GM18858 (cell line): ENCODE results near the gene ZCCHC14.
"Not testable (repeated sequence)": the region's sequence is repeated elsewhere in the genome, so short reads cannot be mapped to it uniquely, and the experiment has no call there.

Source experiments
- ATAC-seq: cut with Tn5 transposase; IDR thresholded peaks from one replicate; pipeline ENCODE4 v1.9.1; 2021; ENCODE audit not compliant: unreplicated experiment

ZCCHC14 gene

DNA sequence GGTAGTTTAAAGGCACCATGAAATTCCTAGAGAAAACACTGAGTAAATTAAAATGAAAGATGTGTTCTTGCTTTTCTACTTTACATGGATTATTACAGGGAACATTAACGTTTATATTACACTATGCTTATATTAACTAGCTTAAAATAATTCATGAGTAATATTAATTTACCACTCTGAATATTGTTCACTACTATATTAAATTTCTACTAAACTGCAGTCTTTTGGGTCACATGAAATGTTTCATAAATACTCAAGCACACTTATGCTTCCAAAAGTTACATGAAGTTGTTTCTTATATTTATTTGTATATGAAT is 104.0 kb downstream of the ZCCHC14 start:
- no peak for ATAC-seq

DNA sequence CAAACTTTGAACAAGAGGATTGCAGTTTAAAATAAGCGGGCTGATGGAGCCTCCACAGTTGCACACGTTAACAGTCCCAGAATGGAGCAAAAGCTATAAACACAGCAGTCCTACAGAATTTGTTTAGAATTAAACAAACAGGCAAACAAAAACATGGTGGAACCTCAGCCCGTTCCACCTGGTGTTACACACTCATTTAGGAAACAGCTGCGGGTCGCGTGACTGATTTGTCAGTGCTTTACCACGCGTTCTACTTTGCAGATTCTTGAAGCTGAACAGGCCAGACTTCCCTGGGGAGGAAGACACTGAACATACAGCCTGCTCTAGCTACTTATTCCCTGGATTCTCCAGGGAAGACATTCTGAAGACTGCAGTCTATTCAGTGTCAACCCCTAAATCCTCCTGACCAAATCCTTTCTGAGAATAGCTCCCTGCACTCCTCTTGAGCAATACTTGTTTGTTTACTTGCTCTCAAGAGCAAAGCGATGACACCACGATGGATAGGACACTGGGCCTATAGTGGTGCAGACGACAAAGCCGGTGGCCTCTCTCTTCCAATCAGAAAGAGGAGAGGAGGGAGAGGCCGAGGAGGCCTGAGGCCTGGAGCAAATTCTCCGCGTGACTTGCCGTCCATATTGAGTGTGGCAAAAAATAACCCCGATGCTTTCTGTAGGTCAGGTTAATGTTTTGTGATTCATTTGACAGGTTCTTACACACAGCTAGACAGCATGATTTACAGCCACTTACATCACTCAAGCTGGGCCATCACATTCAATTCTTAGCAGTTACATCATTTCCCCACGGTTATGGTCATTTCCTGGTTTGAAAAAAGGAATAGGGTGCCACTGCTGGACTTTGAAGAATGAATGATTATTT is 104.6 kb downstream of the ZCCHC14 start:
- peak; percentile 45 for ATAC-seq

- not testable (repeated sequence) for ATAC-seq
Observed at GRCh38 chr16:87384875-87385167, 108.0 kb downstream of the ZCCHC14 start.

DNA sequence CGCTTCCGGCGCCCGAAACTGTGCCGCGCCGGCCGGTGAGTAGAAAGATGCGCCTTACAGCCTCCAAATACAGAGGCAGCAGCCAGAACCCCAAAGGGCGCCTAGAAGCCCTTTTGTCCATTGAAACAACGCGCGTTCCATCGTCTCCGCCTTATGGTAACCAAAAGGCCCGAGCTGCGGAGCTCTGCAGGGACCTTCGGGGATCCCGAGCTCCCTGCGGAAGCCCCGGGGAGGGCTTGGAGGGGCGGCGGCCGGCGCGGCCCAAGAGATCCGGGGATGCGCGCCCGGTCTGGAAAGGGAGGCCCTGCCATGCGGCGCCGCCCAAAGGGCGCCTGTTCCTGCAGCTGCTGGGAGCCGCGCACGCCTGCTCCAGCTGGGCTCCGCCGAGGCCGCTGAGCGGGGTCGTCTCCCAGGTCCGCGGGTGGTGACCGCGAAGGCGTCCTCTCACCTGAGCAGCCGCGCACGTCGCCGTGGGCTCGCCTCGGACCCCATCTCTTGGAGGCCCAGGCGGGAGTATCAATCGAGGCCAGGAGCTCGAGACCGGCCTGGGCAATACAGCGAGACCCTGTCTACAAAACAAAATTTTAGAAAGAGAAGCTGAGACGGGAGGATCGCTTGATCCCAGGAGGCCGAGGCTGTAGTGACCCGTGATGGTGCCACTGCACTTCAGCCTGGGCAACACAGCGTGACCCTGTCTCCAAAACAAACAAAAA is 108.5 kb downstream of the ZCCHC14 start:
- ATAC-seq = peak; percentile 1

- ATAC-seq = peak; percentile 24
Observed at GRCh38 chr16:87383505-87384161, 109.2 kb downstream of the ZCCHC14 start, which contains the start of gene FBXO31. TSS of gene FBXO31 (minus strand) at chr16:87383776. CDS start at chr16:87383744, 32 bp downstream.

GRCh38 chr16:87382023-87382785 is 110.6 kb downstream of the ZCCHC14 start:
- no peak for ATAC-seq

DNA sequence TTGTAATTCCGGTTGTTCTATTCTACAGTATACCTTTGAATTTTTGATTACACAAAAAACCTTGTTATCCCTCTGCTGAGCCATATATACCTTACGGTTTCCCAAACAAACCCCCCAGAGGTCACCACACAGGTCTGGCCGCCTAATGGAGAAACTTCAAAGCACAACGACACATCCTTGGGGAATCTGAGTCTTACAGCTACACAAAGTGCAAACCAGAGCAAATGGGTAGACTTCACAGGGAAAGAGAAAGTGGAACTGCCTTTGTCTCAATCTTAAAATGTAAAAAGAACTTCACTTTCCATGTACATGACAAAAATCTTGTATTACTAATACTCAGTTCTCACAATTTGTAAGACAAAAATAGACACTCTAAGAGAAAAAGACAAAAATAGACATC is 111.9 kb downstream of the ZCCHC14 start:
- no peak for ATAC-seq

DNA sequence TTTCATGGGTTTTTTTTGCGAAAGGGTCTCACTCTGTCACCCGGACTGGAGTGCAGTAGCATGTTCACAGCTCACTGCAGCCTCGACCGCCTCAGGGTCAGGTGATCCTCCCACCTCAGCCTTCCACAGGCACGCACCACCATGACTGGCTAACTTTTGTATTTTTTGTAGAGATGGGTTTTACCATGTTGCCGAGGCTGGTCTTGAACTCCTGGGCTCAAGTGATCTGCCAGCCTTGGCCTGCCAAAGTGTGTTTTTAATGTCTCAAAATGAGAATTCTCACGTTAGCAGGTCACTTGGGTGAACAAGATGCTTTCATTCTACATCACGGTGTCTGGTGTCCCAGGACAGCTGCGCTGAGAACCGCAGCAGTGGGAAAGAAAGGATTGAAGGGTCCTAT is 112.4 kb downstream of the ZCCHC14 start:
- no peak for ATAC-seq

DNA sequence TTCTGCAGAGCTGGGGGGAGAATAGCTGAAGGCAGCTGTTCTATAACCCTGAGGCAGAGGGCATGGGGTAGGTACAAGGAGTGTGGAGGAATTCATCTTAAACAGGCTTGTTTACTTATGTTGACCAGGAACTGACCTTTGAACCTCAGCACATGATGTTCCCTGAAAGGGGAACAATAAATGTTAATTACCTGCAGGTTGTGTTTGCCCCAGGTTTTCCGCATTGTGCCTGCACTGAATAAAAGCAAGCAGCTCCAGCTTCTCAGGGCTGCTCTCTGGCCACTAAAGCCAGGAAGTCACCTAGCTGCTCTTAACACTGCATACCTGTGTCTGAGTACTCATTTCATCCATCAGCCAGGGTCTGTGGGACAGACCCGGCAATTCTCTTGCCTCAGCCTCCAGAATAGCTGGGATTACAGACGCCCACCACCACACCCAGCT is 113.5 kb downstream of the ZCCHC14 start:
- ATAC-seq = not testable (repeated sequence)

DNA sequence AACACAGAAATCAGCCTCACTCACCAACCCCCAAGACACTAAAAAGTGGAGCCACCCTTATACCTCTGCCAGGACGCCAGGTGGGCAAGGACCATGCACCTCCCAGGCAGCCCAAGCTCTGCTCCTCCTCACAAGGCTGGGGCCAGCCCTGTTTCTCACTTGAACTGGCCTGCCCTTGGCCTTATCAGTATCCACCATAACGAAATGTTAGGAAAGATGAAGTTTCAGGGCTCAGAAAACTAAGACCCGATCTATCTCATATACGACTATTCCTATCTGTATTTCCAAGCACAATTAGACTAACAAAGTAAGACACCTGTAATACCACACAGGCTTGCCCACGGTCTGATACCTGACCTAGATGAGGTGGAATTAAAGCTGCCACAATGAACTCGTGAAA is 116.2 kb downstream of the ZCCHC14 start:
- ATAC-seq = no peak

- no peak for ATAC-seq
Observed at GRCh38 chr16:87375426-87376135, 117.2 kb downstream of the ZCCHC14 start.

- ATAC-seq = no peak
Observed at GRCh38 chr16:87374313-87374712, 118.5 kb downstream of the ZCCHC14 start.

GRCh38 chr16:87372305-87372704 is 120.5 kb downstream of the ZCCHC14 start:
- no peak for ATAC-seq

- no peak for ATAC-seq
Observed at GRCh38 chr16:87371261-87371866, 121.5 kb downstream of the ZCCHC14 start.

- ATAC-seq = no peak
Observed at GRCh38 chr16:87369796-87370719, 122.8 kb downstream of the ZCCHC14 start.

- ATAC-seq = no peak
Observed at GRCh38 chr16:87369117-87369765, 123.6 kb downstream of the ZCCHC14 start.

GRCh38 chr16:87368029-87368770 is 124.6 kb downstream of the ZCCHC14 start:
- no peak for ATAC-seq

- no peak for ATAC-seq
Observed at GRCh38 chr16:87367529-87367928, 125.3 kb downstream of the ZCCHC14 start.
